VCaP (cell line): ENCODE data around the gene SYNGR2.

Experiments used
- H3K27ac ChIP-seq: fragments of 450-650 bp; 2 replicates; pipeline ENCODE4 v1.5.1; 2017
- CTCF ChIP-seq: fragments of 450-650 bp; conservative IDR thresholded peaks from 2 replicates; pipeline ENCODE4 v1.5.1; 2017; ENCODE audit warnings: mild to moderate bottlenecking, moderate library complexity

The SYNGR2 gene

GRCh38 chr17:78208486-78208885 is 40.1 kb downstream of the SYNGR2 start:
- no peak for TF ChIP-seq CTCF
- no peak overlapping the region for H3K27ac ChIP-seq

GRCh38 chr17:78210111-78210510 is 41.7 kb downstream of the SYNGR2 start:
- H3K27ac ChIP-seq = peak overlapping the region; percentile 62
- TF ChIP-seq CTCF = no peak

- no peak for TF ChIP-seq CTCF
- H3K27ac ChIP-seq = peak overlapping the region; percentile 62
These were observed 42.7 kb downstream of the SYNGR2 start for GRCh38 chr17:78211032-78211431.

GRCh38 chr17:78214016-78214705 is 45.8 kb downstream of the SYNGR2 start, which contains the start of gene BIRC5:
BIRC5 (plus strand) TSS chr17:78214253; CDS start chr17:78214317, 64 bp downstream.
- peak within 1 kb of the TSS; percentile 74; the same call in 1 of the 2 replicates for H3K27ac ChIP-seq
- TF ChIP-seq CTCF = no peak

- no peak for TF ChIP-seq CTCF
- H3K27ac ChIP-seq = peak overlapping the region; percentile 74; the same call in 1 of the 2 replicates
These were observed 46.3 kb downstream of the SYNGR2 start for GRCh38 chr17:78214706-78215061.

GRCh38 chr17:78219396-78220150 is 51.2 kb downstream of the SYNGR2 start:
- 0 out of 2 replicates have a peak overlapping the region, but pooled peaks have one; percentile 16 for H3K27ac ChIP-seq
- no peak for TF ChIP-seq CTCF
